Measurements from ENCODE around the gene ATP5PF.

The ATP5PF gene

GRCh38 chr21:25682382-25682781, 52.3 kb downstream of the ATP5PF start:
- no peak overlapping the region for H3K4me3 ChIP-seq (ENCODE audit: low read depth, low read length)
- DNase-seq (ENCODE audit: low read depth): no peak
- TF ChIP-seq CTCF (IDR thresholded peaks at IDR 0.05; ENCODE audit: low read depth, low read length, missing control alignments): no peak

- no peak for DNase-seq (ENCODE audit: low read depth)
- H3K4me3 ChIP-seq (ENCODE audit: low read depth, low read length): no peak overlapping the region
- TF ChIP-seq CTCF (IDR thresholded peaks at IDR 0.05; ENCODE audit: low read depth, low read length, missing control alignments): no peak
Observed at GRCh38 chr21:25676451-25676850, 58.3 kb downstream of the ATP5PF start.
